ENCODE measurements around the gene MPPE1.
"Not testable (repeated sequence)": the region's sequence is repeated elsewhere in the genome, so short reads cannot be mapped to it uniquely, and the experiment has no call there.

Gene MPPE1

DNA sequence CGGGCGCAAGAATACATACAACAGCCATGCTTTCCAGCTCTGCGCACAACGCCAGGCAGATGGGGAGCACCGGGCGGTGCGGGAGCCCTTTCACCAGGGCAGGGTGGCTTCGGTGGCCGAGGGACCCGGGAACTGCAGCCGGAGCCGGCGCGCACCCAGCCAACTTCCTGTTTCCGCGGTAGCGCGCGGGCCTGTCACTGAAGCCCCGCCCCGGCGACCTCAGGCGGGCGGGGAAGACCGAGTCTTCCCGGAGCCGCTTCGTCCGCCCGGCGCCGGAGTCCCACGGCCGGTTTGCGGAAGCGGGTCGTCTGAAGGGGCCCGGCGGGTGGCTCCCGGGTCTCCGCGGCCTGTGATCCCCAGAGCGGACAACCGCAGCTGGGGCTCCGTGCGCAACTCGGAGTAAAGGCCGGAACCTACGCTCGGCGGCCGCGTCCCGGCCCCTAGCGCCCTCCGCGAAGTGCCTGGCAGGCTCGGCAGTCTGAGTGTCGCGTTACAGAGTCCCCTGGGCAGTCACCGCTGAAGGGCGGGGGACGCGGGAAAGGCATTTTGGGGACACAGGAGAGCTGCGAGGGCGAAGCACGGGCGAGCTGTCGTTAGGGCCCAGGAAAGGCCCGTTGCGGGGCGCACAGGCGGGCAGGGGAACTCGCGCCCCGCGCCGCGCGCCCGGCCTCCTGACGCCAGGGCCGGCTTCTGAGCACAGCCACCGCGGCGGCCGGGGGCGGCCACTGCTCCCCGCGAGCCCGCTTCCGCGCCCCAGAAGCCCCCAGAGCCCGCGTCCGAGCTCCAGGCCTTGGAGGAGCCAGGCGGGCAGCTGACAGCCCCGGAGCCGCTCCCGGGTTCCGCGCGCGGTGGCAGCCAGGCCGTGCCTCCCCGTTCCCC, at the start of gene MPPE1:
Gene MPPE1, minus strand, starts transcription at position 136 of the 879 bp plus-strand sequence. CDS start 11,053 bp downstream, outside the sequence.
- peak; percentile 51 to 72 (median 55) for DNase-seq (ENCODE audit: low read depth in 3 of 3, low spot score in 1 of 3)

- no peak for DNase-seq (ENCODE audit: low read depth in 3 of 3, low spot score in 1 of 3)
These were observed 49.5 kb upstream of the MPPE1 start for GRCh38 chr18:11957636-11958035.

DNA sequence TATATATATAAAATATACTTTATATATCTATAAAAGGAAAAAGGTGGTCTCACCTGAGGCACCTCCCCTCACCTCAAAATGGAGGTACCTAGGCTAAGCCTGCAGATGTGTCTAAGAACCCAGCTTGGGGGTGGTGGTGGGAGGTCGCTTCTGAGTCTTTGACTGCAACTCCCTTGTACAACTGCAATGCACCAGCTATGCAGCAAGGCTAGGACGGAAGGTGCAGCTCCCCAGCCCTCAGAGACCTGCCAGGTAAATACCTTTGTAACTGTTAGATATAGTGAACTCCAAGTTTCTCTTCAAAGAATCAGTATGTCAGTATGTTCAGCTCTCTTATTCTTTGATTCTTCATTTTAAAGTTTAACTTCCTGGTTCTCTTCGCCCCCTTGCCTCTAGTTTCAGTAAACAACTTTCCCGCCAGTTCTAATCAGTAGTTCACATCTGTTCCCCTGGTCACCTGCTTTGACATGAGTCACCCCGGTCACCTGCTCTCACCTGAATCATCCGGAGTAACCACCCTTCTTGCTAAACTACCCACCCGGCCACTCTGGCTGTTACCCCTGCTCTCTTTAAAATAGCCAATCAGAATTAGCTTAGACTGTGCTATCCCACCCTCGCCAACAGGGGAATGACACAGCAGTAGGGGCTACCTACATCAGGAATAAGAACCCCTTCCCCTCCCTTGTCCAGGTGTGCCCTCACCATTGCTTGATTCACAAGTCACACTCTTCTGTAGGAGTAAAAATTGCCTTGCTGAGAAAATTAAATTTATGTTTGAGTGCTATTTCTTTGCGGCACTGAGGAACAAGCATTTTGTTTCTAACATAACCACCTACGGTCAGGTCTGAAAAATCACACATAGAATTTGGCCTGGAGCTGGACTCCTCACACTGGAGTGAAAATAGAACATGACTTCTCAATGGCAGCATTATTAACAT, 48.5 kb upstream of the MPPE1 start:
- DNase-seq (ENCODE audit: low read depth in 3 of 3, low spot score in 1 of 3) = no peak

- DNase-seq (ENCODE audit: low read depth in 3 of 3, low spot score in 1 of 3) = no peak
These were observed 47.3 kb upstream of the MPPE1 start for GRCh38 chr18:11955239-11956029.

DNA sequence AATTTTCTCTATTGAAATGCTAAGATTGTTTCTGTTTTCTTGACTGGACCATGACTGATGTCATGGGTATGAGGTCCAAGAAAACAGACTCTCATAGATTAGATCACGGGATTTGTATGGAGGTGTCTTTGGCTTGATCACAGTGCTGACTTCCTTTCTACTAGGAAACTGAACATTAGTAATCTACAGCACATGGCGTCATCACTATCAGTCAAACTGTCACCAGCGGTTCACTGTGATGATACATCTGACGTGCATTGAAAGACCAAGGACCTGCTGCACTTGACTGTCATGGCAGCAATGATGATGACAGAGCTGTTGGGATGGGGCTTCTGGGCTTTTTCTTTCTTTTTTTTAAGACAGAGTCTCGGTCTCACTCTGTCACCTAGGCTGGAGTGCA, 45.0 kb upstream of the MPPE1 start:
- no peak for DNase-seq (ENCODE audit: low read depth in 3 of 3, low spot score in 1 of 3)

- DNase-seq (ENCODE audit: low read depth in 3 of 3, low spot score in 1 of 3) = no peak
These were observed 43.3 kb upstream of the MPPE1 start for GRCh38 chr18:11951390-11951851.

GRCh38 chr18:11950824-11951223, 42.7 kb upstream of the MPPE1 start:
- DNase-seq (ENCODE audit: low read depth in 3 of 3, low spot score in 1 of 3) = no peak

DNA sequence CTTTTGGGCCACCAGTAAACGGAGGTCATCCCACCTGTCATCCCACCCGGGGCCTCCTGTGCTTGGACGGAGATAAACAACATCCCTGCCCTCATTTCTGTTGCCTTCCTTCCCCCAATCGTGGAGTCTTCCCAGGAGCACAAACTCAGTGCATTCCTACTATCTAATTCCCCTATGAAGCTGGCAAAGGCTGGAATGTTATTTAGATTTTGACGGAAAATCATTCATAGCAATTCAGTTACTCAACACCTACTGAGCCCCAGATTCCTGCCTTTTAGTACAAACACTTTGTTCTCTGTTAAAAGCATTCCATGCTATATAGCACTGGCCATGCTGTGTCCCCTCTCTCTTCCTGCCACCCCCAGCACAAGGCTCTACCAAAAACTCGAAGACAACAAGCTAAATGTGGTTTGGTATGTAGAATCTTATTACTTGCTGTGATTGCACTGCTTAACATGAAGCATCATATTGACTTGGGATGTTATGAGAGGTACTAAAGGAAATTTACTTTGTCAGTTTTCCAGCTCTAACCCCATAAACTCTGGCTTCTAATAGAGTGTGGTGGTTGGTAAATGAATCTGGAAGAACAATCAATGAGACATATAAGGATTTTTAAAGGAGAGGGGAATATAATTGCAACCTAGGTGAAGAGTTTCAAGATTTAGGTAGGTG, 40.9 kb upstream of the MPPE1 start:
- no peak for DNase-seq (ENCODE audit: low read depth in 3 of 3, low spot score in 1 of 3)

GRCh38 chr18:11947214-11948191, 39.4 kb upstream of the MPPE1 start:
- peak; percentile 2 to 42 (median 13) for DNase-seq (ENCODE audit: low read depth in 3 of 3, low spot score in 1 of 3)

DNA sequence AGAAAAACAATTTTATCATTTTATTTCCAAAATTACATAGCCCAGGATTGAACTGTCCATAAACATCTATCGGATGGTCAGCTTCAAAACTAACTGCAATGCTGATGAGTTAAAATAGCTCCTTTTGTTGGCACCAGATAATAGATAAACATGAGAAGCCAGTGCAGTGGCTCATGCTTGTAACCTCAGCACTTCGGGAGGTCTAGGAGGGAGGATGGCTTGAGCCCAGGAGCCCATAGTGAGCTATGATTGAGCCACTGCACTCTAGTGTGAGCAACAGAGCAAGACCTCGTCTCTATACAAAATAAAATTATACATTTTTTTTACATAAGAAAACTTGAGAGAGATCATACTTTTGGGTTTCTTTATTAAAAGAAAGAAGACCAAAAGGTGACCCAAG, 38.6 kb upstream of the MPPE1 start:
- DNase-seq (ENCODE audit: low read depth in 3 of 3, low spot score in 1 of 3) = no peak

GRCh38 chr18:11945834-11946659, 37.9 kb upstream of the MPPE1 start:
- not testable (repeated sequence) for DNase-seq (ENCODE audit: low read depth in 3 of 3, low spot score in 1 of 3)

GRCh38 chr18:11944786-11945185, 36.7 kb upstream of the MPPE1 start:
- no peak for DNase-seq (ENCODE audit: low read depth in 3 of 3, low spot score in 1 of 3)

DNA sequence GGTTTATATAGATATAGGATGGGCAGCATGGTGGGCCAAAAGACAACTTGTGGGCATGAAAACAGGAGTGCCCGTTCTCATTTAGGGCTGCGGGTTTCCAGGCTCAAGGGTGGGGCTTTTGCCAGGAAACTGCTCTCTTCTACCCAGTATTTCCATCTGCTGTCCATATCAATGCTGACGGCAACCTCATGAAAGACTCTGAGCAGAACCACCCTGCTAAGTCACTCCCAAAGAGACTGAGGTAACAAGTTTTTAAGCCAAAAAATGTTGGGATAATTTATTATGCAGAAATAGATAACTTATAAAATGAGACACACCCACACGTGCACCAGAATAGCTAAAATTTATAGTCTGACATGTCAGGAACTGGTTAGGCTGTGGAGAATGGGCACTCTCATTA, 36.1 kb upstream of the MPPE1 start:
- DNase-seq (ENCODE audit: low read depth in 3 of 3, low spot score in 1 of 3) = no peak

DNA sequence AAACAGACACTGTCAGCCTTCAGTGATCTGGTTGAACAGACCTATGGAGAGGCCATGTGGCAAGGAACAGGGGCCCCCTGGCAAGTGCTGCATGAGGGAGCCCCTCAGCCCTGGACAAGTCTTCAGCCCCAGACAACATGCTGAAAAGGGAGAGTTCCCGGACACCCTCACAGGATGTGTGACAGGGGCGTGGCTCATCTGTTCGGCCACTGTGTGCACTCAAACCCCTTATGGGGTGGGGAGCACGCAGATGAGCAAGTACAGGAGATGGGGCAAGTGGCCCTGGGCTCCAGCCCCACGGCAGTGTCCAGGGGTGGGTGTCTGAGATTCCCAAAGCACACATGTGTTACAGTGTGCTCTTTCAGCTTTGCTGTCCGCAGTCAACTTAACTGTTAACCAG, 35.4 kb upstream of the MPPE1 start:
- DNase-seq (ENCODE audit: low read depth in 3 of 3, low spot score in 1 of 3) = no peak

DNA sequence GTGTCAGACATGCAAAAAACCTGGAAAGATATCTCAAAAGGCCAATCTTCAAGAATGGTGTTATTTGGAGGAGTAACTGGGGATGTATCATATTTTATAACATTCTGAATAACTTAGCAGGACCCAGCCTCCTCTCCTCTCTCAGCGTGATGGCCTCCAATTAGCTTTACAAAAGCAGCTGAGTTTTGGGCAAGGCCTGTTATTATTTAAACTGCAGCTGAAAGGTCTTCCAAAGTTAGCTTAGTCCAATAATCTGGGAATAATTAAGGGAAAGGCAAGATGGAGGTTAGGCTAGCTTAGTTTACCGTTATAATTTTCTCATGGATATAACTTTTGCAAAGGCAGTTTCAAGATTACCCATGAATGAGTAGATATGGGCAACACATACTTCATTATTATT, 32.8 kb upstream of the MPPE1 start:
- no peak for DNase-seq (ENCODE audit: low read depth in 3 of 3, low spot score in 1 of 3)

DNA sequence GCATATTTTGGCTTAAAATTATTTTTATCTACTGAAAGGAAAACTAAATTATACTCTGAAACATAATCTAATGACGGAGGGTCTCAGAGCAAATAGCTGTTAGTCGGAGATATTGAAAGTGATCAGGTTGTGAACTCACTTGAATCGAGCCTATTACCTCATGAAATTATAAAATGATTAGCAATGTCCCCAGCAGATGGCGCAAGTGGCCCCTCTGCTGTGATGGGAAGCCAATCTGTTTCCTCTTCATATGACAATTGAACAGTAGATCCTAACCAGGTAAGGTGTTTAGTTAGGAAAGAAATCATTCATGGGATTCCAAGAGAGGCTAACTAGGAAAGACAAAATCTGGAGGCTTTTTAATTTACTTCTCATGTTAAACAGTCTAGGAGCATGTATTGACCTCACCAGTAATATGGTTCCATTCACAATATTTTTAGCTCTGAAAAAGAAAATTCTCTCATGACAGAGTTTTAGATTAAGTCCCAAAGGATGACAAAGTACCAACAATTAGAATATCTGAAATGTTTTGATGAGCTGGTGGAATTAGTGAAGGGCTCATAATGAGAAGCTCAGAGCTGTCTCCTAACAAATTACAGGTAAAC, 29.9 kb upstream of the MPPE1 start:
- peak; percentile 30 to 64 (median 53) for DNase-seq (ENCODE audit: low read depth in 3 of 3, low spot score in 1 of 3)

GRCh38 chr18:11932393-11932792, 24.3 kb upstream of the MPPE1 start:
- no peak for DNase-seq (ENCODE audit: low read depth in 3 of 3, low spot score in 1 of 3)

GRCh38 chr18:11927497-11927896, 19.4 kb upstream of the MPPE1 start:
- no peak for DNase-seq (ENCODE audit: low read depth in 3 of 3, low spot score in 1 of 3)

All from stimulated activated CD4-positive, alpha-beta T cell treated with anti-CD3 and anti-CD28 coated beads, TNF-alpha, amount 100 ng/mL, for 1 hour (primary cell).